Neural progenitor cell (in vitro differentiated cells): ENCODE data around the gene TNFRSF13B. TPM values are rescaled to one million over a fixed set of nuclear protein-coding genes. Genes with fewer than 3 reads are reported as not detected.

Source experiments
- DNase-seq: peaks from one replicate; pipeline ENCODE4 v3.0.0-alpha.2; 2016; ENCODE audit warnings: low spot score
- H2AFZ ChIP-seq: fragments of 200-600 bp; sonication (generic); replicated peaks from 2 replicates; pipeline ENCODE4 v1.6.1; 2016; ENCODE audit warnings: antibody characterized with exemption
- H3F3A ChIP-seq: fragments of 200-600 bp; sonication (generic); 2 replicates; pipeline ENCODE4 v1.6.1; 2016; ENCODE audit warnings: antibody characterized with exemption, low read depth
- H3K27ac ChIP-seq: fragments of 200-600 bp; sonication (generic); 2 replicates; pipeline ENCODE4 v1.5.1; 2016; ENCODE audit warnings: mild to moderate bottlenecking
- H3K27me3 ChIP-seq: fragments of 200-600 bp; sonication (generic); 2 replicates; pipeline ENCODE4 v1.6.1; 2016; ENCODE audit warnings: mild to moderate bottlenecking, moderate library complexity
- H3K36me3 ChIP-seq: fragments of 200-600 bp; sonication (generic); 2 replicates; pipeline ENCODE4 v1.5.1; 2016
- H3K4me1 ChIP-seq: fragments of 200-600 bp; sonication (generic); 2 replicates; pipeline ENCODE4 v1.6.1; 2016; ENCODE audit warnings: mixed run types
- H3K4me2 ChIP-seq: fragments of 200-600 bp; sonication (generic); 2 replicates; pipeline ENCODE4 v1.6.1; 2016
- H3K4me3 ChIP-seq: fragments of 200-600 bp; sonication (generic); 2 replicates; pipeline ENCODE4 v1.5.1; 2016
- H3K79me2 ChIP-seq: fragments of 200-600 bp; sonication (generic); 2 replicates; pipeline ENCODE4 v1.6.1; 2016; ENCODE audit warnings: low read depth
- H3K9ac ChIP-seq: fragments of 200-600 bp; sonication (generic); 2 replicates; pipeline ENCODE4 v1.6.1; 2016
- H3K9me3 ChIP-seq: fragments of 200-600 bp; sonication (generic); 2 replicates; pipeline ENCODE4 v1.5.1; 2016; ENCODE audit warnings: low read depth
- H4K20me1 ChIP-seq: fragments of 200-600 bp; sonication (generic); 2 replicates; pipeline ENCODE4 v1.6.1; 2016; ENCODE audit warnings: low read depth
- H3K27ac Mint-ChIP-seq: 3 replicates; pipeline ENCODE4 v1.8.0; 2021; ENCODE audit warnings: mixed read lengths
- H3K27me3 Mint-ChIP-seq: 2 replicates; pipeline ENCODE4 v1.8.0; 2022; ENCODE audit warnings: low read depth, mild to moderate bottlenecking, inconsistent platforms, moderate library complexity, mixed read lengths; ENCODE audit not compliant: insufficient read depth
- H3K36me3 Mint-ChIP-seq: 3 replicates; pipeline ENCODE4 v1.8.0; 2021; ENCODE audit warnings: mixed read lengths
- H3K4me1 Mint-ChIP-seq: 3 replicates; pipeline ENCODE4 v1.8.0; 2021; ENCODE audit warnings: mixed read lengths
- H3K4me3 Mint-ChIP-seq: 3 replicates; pipeline ENCODE4 v1.8.0; 2021; ENCODE audit warnings: mild to moderate bottlenecking, moderate library complexity, mixed read lengths
- H3K9me3 Mint-ChIP-seq: 3 replicates; pipeline ENCODE4 v1.8.0; 2020; ENCODE audit warnings: mixed read lengths
- EZH2 ChIP-seq: fragments of 200-600 bp; sonication (generic); IDR thresholded peaks from 2 replicates; pipeline ENCODE4 v1.6.1; 2017; ENCODE audit warnings: antibody characterized with exemption, mild to moderate bottlenecking, moderate library complexity
- EZH2phosphoT487 ChIP-seq: fragments of 200-600 bp; sonication (generic); IDR thresholded peaks from 2 replicates; pipeline ENCODE4 v1.6.1; 2017; ENCODE audit warnings: antibody characterized with exemption
- total RNA-seq: library from RNA; depleted of rRNA; stranded (reverse); fragments of >200 nt; gene quantifications from 2 replicates; pipeline ENCODE4 v1.2.3, GENCODE V29; 2015; ENCODE audit warnings: low replicate concordance
- TF ChIP-seq, protein P1 (sequence below): fragments of 200-600 bp; sonication (generic); IDR thresholded peaks from 2 replicates; pipeline ENCODE4 v1.5.1; 2017; ENCODE audit warnings: antibody characterized with exemption, mild to moderate bottlenecking

Gene TNFRSF13B
- total RNA-seq, 1 donor from 2014 or later: not detected

DNA sequence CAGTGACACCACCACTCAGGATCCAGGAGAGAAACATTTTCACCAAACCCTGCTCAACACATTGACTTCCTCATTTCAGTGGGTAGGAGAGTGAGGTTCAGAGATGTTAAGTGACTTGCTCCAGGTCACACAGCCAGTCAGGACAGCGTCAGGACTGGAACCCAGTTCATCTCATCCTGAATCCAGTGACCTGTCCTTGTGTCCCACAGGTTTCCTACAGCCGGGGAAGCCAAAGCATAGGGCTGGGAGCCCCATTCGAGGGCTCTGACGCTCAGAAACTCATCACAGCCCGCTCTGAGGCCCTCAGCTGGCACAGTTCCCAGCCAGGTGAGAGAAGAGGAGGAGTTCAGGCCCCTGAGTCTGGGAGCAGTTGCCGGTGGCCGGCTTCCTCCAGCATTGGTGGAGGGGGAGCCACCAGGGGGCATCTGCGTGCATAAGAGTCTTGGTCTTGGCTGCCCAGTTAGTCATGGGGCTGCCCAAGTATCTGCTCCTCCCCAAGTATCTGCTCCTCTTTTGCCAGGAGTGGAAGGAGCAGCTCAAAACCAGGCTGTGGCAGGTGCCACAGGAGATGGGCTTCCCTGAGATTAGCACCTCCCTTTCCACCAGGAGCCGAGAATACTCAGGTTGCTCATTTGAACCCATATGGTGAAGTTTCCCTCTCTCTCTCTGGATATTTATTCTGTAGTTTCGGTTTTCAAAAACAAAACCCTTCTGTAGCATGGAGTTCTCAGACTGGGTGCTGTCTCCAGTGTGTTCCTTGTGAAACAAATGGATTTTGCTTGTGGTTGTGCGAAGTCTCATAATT, 56.0 kb downstream of the TNFRSF13B start:
- Mint-ChIP-seq H3K4me1 (peaks cover 8% of the 10 kb centered on the region), H3K9me3 (no peaks in the 10 kb centered on the region), H3K27me3 (peaks cover 4% of the 10 kb centered on the region), H3K4me3 (no peak overlapping the region), H3K36me3 (no peaks in the 10 kb centered on the region), H3K27ac (no peak overlapping the region)
- no peaks in the 10 kb centered on the region for H3K4me1 ChIP-seq
- no peak overlapping the region for H3K4me2 ChIP-seq
- no peaks in the 10 kb centered on the region for H3K36me3 ChIP-seq
- peak; percentile 70 for DNase-seq
- no peak overlapping the region for H3K4me3 ChIP-seq
- H3K79me2 ChIP-seq: no peaks in the 10 kb centered on the region
- no peak overlapping the region for H3K27ac ChIP-seq
- no peaks in the 10 kb centered on the region for H4K20me1 ChIP-seq
- TF ChIP-seq, protein P1, sequence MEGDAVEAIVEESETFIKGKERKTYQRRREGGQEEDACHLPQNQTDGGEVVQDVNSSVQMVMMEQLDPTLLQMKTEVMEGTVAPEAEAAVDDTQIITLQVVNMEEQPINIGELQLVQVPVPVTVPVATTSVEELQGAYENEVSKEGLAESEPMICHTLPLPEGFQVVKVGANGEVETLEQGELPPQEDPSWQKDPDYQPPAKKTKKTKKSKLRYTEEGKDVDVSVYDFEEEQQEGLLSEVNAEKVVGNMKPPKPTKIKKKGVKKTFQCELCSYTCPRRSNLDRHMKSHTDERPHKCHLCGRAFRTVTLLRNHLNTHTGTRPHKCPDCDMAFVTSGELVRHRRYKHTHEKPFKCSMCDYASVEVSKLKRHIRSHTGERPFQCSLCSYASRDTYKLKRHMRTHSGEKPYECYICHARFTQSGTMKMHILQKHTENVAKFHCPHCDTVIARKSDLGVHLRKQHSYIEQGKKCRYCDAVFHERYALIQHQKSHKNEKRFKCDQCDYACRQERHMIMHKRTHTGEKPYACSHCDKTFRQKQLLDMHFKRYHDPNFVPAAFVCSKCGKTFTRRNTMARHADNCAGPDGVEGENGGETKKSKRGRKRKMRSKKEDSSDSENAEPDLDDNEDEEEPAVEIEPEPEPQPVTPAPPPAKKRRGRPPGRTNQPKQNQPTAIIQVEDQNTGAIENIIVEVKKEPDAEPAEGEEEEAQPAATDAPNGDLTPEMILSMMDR: peak; percentile 58
- no peak for TF ChIP-seq EZH2phosphoT487
- H3K9ac ChIP-seq: no peak overlapping the region
- H3K9me3 ChIP-seq: no peaks in the 10 kb centered on the region
- no peaks in the 10 kb centered on the region for H3K27me3 ChIP-seq
- peak overlapping the region; percentile 46 for H2AFZ ChIP-seq
- no peaks in the 10 kb centered on the region for H3F3A ChIP-seq

DNA sequence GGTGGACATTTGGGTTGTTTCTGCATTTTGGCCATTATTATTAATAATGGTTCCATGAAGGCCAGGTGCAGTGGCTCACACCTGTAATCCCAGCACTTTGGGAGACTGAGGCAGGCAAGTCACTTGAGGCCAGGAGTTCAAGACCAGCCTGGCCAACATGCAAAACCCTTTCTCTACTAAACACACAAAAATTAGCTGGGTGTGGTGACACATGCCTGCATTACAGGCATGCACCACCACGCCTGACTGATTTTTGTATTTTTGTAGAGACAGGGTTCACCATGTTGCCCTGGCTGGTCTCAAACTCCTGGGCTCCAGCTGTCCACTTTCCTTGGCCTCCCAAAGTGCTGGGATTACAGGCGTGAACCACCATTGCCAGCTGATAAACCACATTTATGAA, 58.5 kb downstream of the TNFRSF13B start:
- H3K79me2 ChIP-seq: no peaks in the 10 kb centered on the region
- Mint-ChIP-seq H3K9me3 (no peaks in the 10 kb centered on the region), H3K36me3 (no peaks in the 10 kb centered on the region), H3K4me1 (peaks cover 23% of the 10 kb centered on the region), H3K4me3 (no peak overlapping the region), H3K27me3 (peaks cover 6% of the 10 kb centered on the region), H3K27ac (no peak overlapping the region)
- no peak overlapping the region for H3K4me2 ChIP-seq
- no peak overlapping the region for H2AFZ ChIP-seq
- H3K36me3 ChIP-seq: no peaks in the 10 kb centered on the region
- no peak overlapping the region for H3K9ac ChIP-seq
- H3K4me1 ChIP-seq: no peaks in the 10 kb centered on the region
- no peak for DNase-seq
- no peak overlapping the region for H3K27ac ChIP-seq
- H3F3A ChIP-seq: no peaks in the 10 kb centered on the region
- no peaks in the 10 kb centered on the region for H3K27me3 ChIP-seq
- no peak overlapping the region for H3K4me3 ChIP-seq
- no peaks in the 10 kb centered on the region for H3K9me3 ChIP-seq
- H4K20me1 ChIP-seq: no peaks in the 10 kb centered on the region
- TF ChIP-seq EZH2phosphoT487 (no peak), EZH2 (no peak)
- TF ChIP-seq, protein P1: no peak

DNA sequence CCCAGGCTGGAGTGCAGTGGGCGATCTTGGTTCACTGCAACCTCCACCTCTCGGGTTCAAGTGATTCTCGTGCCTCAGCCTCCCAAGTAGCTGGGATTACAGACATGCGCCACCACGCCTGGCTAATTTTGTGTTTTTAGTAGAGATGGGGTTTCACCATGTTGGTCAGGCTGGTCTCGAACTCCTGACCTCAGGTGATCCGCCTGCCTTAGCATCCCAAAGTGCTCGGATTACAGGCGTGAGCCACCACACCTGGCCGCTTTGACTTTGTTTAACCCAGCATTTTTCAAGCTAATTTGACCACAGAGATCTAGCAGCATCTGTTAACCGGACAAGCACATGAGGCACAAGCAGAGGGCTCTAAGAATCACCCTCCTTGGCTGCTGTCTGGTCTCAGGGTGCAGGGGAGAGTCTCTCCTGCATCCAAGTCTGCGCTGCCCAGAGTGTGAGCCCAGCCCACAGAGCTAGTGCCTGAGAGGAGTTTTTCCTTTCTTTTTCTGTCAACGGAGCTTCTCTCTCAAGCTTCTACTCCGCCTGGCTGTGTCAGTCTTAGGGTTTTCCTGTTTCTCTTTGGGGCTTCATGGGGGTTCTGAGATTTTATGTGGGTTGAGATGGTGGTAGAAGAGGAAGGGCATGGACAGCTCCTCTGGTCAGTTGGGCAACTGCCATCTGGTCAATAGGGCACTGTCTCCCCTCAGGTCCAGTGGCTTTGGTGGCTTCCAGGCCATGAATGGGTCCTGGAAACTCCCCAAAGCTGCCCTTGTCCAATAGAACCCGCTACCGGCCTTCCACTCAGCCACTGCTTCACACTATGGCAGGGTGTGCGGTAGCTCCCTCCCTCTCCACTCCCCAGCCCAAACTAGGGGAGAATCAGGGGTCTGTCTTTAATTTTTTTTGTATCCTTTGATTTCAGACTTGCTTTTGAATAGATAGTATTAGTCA, 59.6 kb downstream of the TNFRSF13B start:
- H3K27ac ChIP-seq: no peak overlapping the region
- peaks cover 23% of the 10 kb centered on the region for H3K4me1 Mint-ChIP-seq
- H3K4me1 ChIP-seq: no peaks in the 10 kb centered on the region
- H3K9ac ChIP-seq: no peak overlapping the region
- no peak overlapping the region for H3K4me3 ChIP-seq
- no peaks in the 10 kb centered on the region for H3K36me3 Mint-ChIP-seq
- no peaks in the 10 kb centered on the region for H3K79me2 ChIP-seq
- no peak for DNase-seq
- TF ChIP-seq EZH2 (no peak), EZH2phosphoT487 (no peak)
- TF ChIP-seq, protein P1: no peak
- H3K27me3 ChIP-seq: no peaks in the 10 kb centered on the region
- H3K27me3 Mint-ChIP-seq: peaks cover 8% of the 10 kb centered on the region
- no peak overlapping the region for H3K4me2 ChIP-seq
- H4K20me1 ChIP-seq: no peaks in the 10 kb centered on the region
- no peaks in the 10 kb centered on the region for H3K36me3 ChIP-seq
- no peak overlapping the region for H3K4me3 Mint-ChIP-seq
- H3K9me3 Mint-ChIP-seq: no peaks in the 10 kb centered on the region
- H3K27ac Mint-ChIP-seq: no peak overlapping the region
- H2AFZ ChIP-seq: no peak overlapping the region
- H3F3A ChIP-seq: no peaks in the 10 kb centered on the region
- no peaks in the 10 kb centered on the region for H3K9me3 ChIP-seq
